ENCODE measurements around the gene CP. TPM values are rescaled to one million over a fixed set of nuclear protein-coding genes. Genes with fewer than 3 reads are reported as not detected.

CP gene
- total and polyA plus RNA-seq, 9 of the 15 experiments (the other 6 are each of a cell fraction or from before 2014, with no cell fraction given), result 0.30 to 0.75 TPM; not detected in 7

GRCh38 chr3:149180057-149180573 is 41.5 kb downstream of the CP start (continued):
- TF ChIP-seq CBX2 (IDR thresholded peaks at IDR 0.05; ENCODE audit: insufficient read depth, low read length, poor library complexity, severe bottlenecking) (no peak), RUNX1 (IDR thresholded peaks at IDR 0.05; ENCODE audit: low read depth) (no peak), CXXC5 (CRISPR knock-in tag; IDR thresholded peaks at IDR 0.05) (no peak; the same call in 1 of the 2 replicates), E2F3 (CRISPR knock-in tag; IDR thresholded peaks at IDR 0.05) (no peak), PTTG1 (tag; IDR thresholded peaks at IDR 0.05; ENCODE audit: low read depth) (no peak), YY1 (IDR thresholded peaks at IDR 0.05; ENCODE audit: borderline replicate concordance in 1 of 3, control insufficient read depth in 1 of 3, extremely low read depth in 1 of 3, insufficient read depth in 3 of 3, insufficient read length in 1 of 3, insufficient replicate concordance in 2 of 3, low read depth in 1 of 3, low read length in 2 of 3) (no peak), ZNF436 (CRISPR knock-in tag; IDR thresholded peaks at IDR 0.05) (no peak), CGGBP1 (CRISPR knock-in tag; IDR thresholded peaks at IDR 0.05) (no peak), DNMT1 (IDR thresholded peaks at IDR 0.05) (no peak), HINFP (tag; conservative IDR thresholded peaks at IDR 0.05; ENCODE audit: low read depth) (no peak), EHMT2 (IDR thresholded peaks at IDR 0.05) (peak; percentile 88), THRAP3 (IDR thresholded peaks at IDR 0.05; ENCODE audit: borderline replicate concordance) (no peak), WHSC1 (IDR thresholded peaks at IDR 0.05; ENCODE audit: low read length) (no peak), SMAD3 (CRISPR knock-in tag; conservative IDR thresholded peaks at IDR 0.05) (0 out of 2 replicates have a peak, but pooled peaks have one; percentile 45), RBM17 (IDR thresholded peaks at IDR 0.05; ENCODE audit: borderline replicate concordance, low read depth, low read length) (no peak), EGR1 (conservative IDR thresholded peaks at IDR 0.05) (peak; percentile 85), PRPF4 (IDR thresholded peaks at IDR 0.05; ENCODE audit: insufficient read depth, low read depth, low read length, poor library complexity, severe bottlenecking) (no peak), NR1H2 (CRISPR knock-in tag; IDR thresholded peaks at IDR 0.05) (no peak), CBX3 (IDR thresholded peaks at IDR 0.05; ENCODE audit: borderline replicate concordance in 1 of 2, low read length in 2 of 2) (peak in 1 of 2 experiments; percentile 94; a peak in 2 of 3 replicates), ZNF282 (CRISPR knock-in tag; IDR thresholded peaks at IDR 0.05) (no peak), ZNF384 (IDR thresholded peaks at IDR 0.05; ENCODE audit: low read depth, low read length) (no peak), ARID1B (IDR thresholded peaks at IDR 0.05) (peak; percentile 89), POLR2H (tag; IDR thresholded peaks at IDR 0.05; ENCODE audit: low read depth) (no peak), SOX6 (IDR thresholded peaks at IDR 0.05) (peak; percentile 68), SIN3A (IDR thresholded peaks at IDR 0.05; ENCODE audit: borderline replicate concordance in 2 of 2, control insufficient read depth in 1 of 2, low read depth in 2 of 2, low read length in 2 of 2) (no peak), PKNOX1 (IDR thresholded peaks at IDR 0.05) (peak; percentile 62), L3MBTL2 (IDR thresholded peaks at IDR 0.05) (peak; percentile 98), ZNF57 (CRISPR knock-in tag; IDR thresholded peaks at IDR 0.05) (0 out of 2 replicates have a peak, but pooled peaks have one; percentile 26)
